Measurements from ENCODE around the gene IFNL4.

DNA sequence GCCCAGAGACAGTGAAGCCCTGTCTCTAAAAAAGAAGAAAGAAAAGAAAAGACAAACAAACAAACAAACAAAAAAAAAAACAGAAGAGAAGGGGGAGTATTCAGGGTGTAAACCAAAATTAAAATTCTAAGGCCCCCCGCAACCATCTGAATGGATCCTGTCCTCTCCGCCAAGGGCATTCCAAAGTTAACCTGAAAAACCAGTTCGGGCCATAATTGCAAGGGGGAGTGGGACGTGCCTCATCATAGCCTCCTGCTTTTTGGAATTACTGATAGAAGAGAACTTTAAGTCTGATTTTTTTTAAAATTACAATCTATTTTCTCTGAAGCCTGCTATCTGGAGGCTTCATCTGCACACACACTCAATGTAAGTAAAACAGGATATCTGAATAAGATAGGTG, 13.8 kb upstream of the IFNL4 start:
- TF ChIP-seq, protein P1, sequence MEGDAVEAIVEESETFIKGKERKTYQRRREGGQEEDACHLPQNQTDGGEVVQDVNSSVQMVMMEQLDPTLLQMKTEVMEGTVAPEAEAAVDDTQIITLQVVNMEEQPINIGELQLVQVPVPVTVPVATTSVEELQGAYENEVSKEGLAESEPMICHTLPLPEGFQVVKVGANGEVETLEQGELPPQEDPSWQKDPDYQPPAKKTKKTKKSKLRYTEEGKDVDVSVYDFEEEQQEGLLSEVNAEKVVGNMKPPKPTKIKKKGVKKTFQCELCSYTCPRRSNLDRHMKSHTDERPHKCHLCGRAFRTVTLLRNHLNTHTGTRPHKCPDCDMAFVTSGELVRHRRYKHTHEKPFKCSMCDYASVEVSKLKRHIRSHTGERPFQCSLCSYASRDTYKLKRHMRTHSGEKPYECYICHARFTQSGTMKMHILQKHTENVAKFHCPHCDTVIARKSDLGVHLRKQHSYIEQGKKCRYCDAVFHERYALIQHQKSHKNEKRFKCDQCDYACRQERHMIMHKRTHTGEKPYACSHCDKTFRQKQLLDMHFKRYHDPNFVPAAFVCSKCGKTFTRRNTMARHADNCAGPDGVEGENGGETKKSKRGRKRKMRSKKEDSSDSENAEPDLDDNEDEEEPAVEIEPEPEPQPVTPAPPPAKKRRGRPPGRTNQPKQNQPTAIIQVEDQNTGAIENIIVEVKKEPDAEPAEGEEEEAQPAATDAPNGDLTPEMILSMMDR (IDR thresholded peaks at IDR 0.05): no peak
- no peak for TF ChIP-seq EZH2 (IDR thresholded peaks at IDR 0.05)

Data from neural progenitor cell (in vitro differentiated cells).